IPS-15b (cell line): ENCODE data around the gene BPGM.
"Not testable (repeated sequence)": the region's sequence is repeated elsewhere in the genome, so short reads cannot be mapped to it uniquely, and the experiment has no call there.

ENCODE experiments used
- H3K27me3 ChIP-seq: one replicate; pipeline ENCODE4 v1.6.1; 2013; ENCODE audit warnings: low read length; ENCODE audit not compliant: control insufficient read depth, insufficient read depth
- H3K36me3 ChIP-seq: one replicate; pipeline ENCODE4 v1.6.1; 2013; ENCODE audit warnings: low read length; ENCODE audit not compliant: control insufficient read depth, insufficient read depth
- H3K4me1 ChIP-seq: one replicate; pipeline ENCODE4 v1.6.1; 2013; ENCODE audit warnings: mild to moderate bottlenecking, low read length; ENCODE audit not compliant: control insufficient read depth, insufficient read depth
- H3K4me3 ChIP-seq: one replicate; pipeline ENCODE4 v1.5.1; 2013; ENCODE audit warnings: low read depth, low read length
- H3K9ac ChIP-seq: one replicate; pipeline ENCODE4 v1.6.1; 2013; ENCODE audit warnings: low read depth, mild to moderate bottlenecking, low read length
- H3K9me3 ChIP-seq: one replicate; pipeline ENCODE4 v1.6.1; 2013; ENCODE audit warnings: mild to moderate bottlenecking, low read length; ENCODE audit not compliant: control insufficient read depth, insufficient read depth

The BPGM gene

DNA sequence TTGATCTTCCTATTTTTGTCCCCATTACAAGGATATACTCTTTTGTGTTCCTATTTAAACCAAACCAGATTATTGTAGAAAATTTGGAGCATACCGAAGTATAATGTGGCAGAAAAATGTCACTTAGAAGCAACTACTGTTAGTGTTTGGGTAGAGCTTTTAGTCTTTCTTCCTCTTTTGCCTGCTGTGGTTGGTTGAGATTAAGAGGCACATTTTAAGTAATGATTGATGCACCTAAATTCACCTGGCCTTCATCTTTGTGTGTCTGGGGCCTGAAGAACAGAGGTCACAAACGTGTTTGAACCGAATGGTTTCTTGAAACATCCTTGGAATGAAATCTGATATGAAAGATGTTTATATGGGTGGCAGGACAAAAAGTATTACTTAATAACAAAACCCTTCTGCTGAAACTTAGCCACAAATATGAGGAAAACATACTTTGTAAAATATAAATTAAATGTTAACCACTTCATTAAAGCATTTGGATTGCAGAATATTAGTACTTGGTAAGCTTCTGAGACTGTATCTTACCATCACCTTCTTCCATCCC lies 2.6 kb downstream of the BPGM start:
- Histone ChIP-seq H3K36me3 (no peaks in the 10 kb centered on the region), H3K4me1 (peaks cover 5% of the 10 kb centered on the region), H3K9ac (no peak overlapping the region), H3K27me3 (no peaks in the 10 kb centered on the region), H3K4me3 (no peak overlapping the region), H3K9me3 (no peaks in the 10 kb centered on the region)

DNA sequence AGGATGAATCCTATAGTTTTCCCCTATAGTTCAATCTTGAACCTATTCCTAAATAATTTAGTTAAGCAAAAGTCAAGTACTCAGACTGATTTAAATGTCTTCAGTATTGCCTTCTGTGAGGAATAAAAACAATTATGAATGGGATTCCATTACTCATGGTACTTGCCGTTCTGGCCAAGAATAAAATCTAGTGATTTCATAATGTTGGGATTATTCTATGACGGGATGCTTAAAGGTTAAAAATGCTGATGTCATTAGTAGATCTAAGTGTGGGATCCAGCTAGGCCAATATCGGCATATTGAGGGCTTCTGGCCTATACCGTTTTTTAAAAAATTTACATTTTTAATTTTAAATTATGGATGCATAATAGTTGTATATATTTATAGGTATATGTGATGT lies 5.3 kb downstream of the BPGM start:
- H3K9ac ChIP-seq, result no peak overlapping the region
- H3K4me1 ChIP-seq, result no peaks in the 10 kb centered on the region
- H3K4me3 ChIP-seq, result no peak overlapping the region
- no peaks in the 10 kb centered on the region for H3K27me3 ChIP-seq
- H3K9me3 ChIP-seq, result no peaks in the 10 kb centered on the region
- no peaks in the 10 kb centered on the region for H3K36me3 ChIP-seq

DNA sequence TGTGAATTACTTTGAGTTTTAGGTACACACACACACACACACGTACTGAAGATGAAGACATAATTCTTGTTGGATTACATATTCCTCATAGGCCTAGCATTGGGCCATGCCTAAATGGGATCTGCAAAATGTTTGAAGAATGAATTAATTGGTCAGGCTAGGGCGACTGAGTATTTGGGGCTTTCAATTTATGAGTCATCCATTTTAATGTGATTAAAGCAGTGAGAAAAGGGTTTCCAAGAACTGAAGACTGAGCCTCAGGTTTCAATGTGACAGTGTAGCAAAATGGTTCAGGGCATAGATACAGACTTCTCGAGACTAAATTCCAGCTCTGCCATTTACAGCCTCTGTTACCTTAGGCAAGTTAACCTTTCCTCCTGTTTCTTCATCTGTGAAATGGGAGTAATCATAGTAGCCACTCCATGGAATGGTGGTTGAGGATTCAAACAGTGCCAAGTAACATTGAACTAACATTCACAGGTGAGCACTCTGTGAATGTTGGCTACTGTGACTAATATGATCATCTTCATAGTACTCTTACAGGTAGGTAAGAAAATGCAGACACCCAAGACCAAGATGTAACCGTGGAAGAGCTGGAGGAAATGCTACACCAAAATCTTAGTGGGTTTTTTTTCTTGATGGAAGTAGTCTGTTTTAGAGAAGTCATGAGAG lies 7.6 kb downstream of the BPGM start:
- H3K4me3 ChIP-seq, result no peak overlapping the region
- H3K27me3 ChIP-seq, result no peaks in the 10 kb centered on the region
- H3K9me3 ChIP-seq, result no peaks in the 10 kb centered on the region
- H3K36me3 ChIP-seq, result no peaks in the 10 kb centered on the region
- H3K4me1 ChIP-seq, result peaks cover 3% of the 10 kb centered on the region
- no peak overlapping the region for H3K9ac ChIP-seq

DNA sequence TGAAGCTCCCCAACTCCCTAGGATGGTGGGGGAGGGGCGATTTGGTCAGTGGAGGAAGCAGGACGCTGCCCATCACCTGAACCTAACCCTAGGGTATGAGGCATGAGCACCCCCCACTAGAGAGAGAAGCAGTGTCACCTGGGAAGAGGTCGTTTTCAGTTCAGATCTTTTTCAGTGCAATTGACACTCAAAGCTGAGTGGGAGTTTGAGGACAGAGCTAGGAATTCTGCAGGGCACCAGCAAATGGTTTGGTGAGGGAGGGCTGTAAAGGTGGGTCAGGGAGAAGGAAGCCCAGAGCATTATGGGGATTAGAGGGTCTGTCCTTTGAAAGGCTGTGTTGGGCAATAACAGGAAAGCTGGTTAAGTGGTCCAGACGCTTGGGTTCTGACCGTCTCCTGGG lies 10.9 kb downstream of the BPGM start:
- no peak overlapping the region for H3K4me3 ChIP-seq
- H3K36me3 ChIP-seq, result no peaks in the 10 kb centered on the region
- H3K9ac ChIP-seq, result no peak overlapping the region
- H3K27me3 ChIP-seq, result no peaks in the 10 kb centered on the region
- no peaks in the 10 kb centered on the region for H3K9me3 ChIP-seq
- H3K4me1 ChIP-seq, result peaks cover 3% of the 10 kb centered on the region

DNA sequence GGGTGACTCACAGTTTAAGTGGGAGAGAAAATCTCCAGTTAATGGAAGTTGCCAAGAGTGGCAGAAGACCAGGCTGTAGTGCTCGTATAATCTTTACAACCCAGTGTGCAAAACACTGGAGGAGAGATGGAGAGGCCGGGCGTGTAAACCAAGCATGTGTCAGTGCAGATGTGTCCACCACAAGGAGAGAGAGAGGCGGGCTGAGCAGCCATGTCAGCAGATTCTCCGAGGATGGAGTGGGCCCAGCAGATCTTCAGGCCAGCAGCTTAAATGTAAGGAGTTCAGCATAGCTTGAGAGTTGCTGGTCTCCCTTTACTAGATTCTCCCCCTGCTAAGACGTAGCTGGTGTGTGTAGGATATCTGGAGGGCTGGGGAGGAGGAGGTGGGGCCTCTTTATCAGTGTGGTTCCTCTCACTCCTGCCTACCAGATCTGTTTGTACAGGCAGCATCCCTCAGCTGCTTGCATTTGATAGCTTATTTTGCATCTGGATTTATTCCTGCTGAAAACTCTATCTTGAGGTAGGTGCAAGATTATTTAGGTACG lies 13.7 kb downstream of the BPGM start:
- no peak overlapping the region for H3K4me3 ChIP-seq

DNA sequence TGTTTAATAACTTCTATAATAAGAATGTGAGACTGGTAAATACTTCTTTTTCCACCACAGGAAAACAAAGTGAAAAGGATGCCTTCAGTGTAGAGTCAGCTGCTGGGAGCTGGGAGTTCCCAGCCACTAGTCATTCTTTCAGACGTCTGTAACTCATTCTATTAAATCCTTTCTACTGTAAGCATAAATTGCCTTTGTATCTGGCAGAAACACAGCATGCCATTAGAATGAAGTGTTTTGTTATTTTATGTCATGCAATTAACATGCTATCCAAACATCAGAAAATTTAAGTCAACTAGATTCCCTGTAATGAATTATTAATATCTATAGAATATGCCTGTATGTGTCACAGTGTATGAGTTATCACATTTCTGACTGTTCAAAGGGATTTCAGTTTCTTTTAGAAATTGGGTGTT lies 14.3 kb downstream of the BPGM start:
- Histone ChIP-seq H3K36me3 (no peaks in the 10 kb centered on the region), H3K4me3 (no peak overlapping the region), H3K4me1 (peaks cover 3% of the 10 kb centered on the region), H3K9ac (no peak overlapping the region), H3K9me3 (no peaks in the 10 kb centered on the region), H3K27me3 (no peaks in the 10 kb centered on the region)

More for the DNA sequence above, 13.7 kb downstream of the BPGM start:
- H3K27me3 ChIP-seq, result no peaks in the 10 kb centered on the region
- H3K4me1 ChIP-seq, result peaks cover 3% of the 10 kb centered on the region
- H3K9me3 ChIP-seq, result no peaks in the 10 kb centered on the region
- no peaks in the 10 kb centered on the region for H3K36me3 ChIP-seq
- H3K9ac ChIP-seq, result no peak overlapping the region

DNA sequence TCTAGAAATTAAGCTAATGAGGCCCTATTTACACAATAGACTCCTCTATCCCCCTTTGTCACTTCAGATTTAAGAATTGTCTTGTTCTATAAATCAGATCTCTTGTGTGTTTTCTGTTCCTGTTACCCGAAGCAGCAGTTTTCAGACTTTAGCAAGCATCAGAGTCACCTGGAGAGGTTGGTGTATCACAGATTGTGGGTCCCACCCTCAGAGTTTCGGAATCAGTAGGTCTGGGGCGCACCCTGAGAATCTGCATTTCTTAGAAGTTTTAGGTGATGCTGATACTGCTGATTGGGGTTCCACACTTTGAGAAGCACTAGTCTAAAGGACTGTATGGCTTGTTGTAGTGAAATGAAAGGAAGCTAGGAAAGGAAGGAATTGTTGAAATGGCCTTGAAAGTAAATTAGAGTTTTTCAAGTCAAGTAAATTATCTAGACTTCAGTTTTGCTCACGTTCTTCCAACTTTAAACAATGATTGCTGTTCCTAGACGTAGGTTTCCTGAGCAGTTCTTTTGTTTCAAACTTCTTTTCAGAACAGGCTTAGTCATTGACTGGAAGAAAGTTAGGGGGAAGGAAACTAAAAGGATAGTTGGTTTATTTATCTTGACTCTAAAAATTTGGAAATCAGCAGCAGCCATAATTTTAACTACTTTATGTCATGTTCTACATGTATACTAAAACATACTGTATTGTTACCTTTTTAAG lies 15.7 kb downstream of the BPGM start:
- peaks cover 3% of the 10 kb centered on the region for H3K4me1 ChIP-seq
- H3K9ac ChIP-seq, result no peak overlapping the region
- no peak overlapping the region for H3K4me3 ChIP-seq
- H3K27me3 ChIP-seq, result no peaks in the 10 kb centered on the region
- H3K9me3 ChIP-seq, result no peaks in the 10 kb centered on the region
- H3K36me3 ChIP-seq, result no peaks in the 10 kb centered on the region

DNA sequence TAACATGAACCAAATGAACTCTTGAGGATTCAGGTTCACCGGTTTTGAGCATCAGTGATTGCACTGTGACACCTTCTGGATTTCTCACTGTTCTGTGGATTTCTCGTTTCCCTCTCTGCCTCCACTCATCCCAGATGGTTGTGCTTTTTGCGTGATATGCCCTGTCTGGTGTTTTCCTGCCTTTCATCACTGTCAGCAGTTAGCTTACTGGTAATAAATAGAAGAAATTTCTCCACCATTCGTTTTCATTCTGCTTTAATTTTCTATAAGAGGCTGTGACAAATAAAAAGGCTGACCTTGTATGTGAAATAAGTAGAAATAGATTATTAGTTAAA lies 16.2 kb downstream of the BPGM start:
- Histone ChIP-seq H3K4me1 (no peaks in the 10 kb centered on the region), H3K27me3 (no peaks in the 10 kb centered on the region), H3K9me3 (no peaks in the 10 kb centered on the region), H3K4me3 (no peak overlapping the region), H3K36me3 (no peaks in the 10 kb centered on the region), H3K9ac (no peak overlapping the region)

DNA sequence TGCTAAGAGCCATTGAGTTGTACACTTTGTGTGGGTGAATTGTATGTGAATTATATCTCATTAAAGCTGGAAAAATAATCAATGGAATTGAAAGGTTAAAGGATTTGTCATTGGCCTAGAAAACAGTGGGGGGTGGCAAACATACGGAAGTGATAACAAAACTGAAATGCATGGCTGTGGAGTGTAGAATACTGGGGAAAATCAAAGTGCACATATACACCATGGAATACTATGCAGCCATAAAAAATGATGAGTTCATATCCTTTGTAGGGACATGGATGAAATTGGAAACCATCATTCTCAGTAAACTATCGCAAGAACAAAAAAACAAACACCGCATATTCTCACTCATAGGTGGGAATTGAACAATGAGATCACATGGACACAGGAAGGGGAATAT lies 18.4 kb downstream of the BPGM start:
- not testable (repeated sequence) for H3K4me3 ChIP-seq, H3K36me3 ChIP-seq, H3K9ac ChIP-seq, H3K4me1 ChIP-seq, H3K9me3 ChIP-seq, H3K27me3 ChIP-seq

DNA sequence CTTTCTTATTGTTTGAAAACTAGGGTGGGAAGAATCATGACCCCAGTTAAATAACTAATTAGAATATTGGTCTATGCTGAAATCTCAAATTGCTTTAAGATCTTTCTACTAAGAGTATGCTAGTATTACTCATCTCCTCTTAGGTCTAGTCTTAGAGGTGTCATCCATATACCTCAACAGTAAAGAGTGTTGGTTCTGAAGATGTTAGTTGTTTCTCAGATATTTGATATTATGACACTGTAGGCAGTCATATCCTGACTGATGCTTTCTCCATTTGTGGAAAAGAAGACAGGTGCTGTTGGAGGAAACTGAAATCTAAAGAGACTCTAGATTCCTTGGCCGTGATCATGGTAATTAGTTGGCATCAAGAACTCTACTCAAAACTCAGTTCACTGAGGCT lies 21.2 kb downstream of the BPGM start:
- H3K4me3 ChIP-seq, result no peak overlapping the region
- no peaks in the 10 kb centered on the region for H3K9me3 ChIP-seq
- peaks cover 9% of the 10 kb centered on the region for H3K4me1 ChIP-seq
- H3K36me3 ChIP-seq, result no peaks in the 10 kb centered on the region
- H3K9ac ChIP-seq, result no peak overlapping the region
- H3K27me3 ChIP-seq, result no peaks in the 10 kb centered on the region

DNA sequence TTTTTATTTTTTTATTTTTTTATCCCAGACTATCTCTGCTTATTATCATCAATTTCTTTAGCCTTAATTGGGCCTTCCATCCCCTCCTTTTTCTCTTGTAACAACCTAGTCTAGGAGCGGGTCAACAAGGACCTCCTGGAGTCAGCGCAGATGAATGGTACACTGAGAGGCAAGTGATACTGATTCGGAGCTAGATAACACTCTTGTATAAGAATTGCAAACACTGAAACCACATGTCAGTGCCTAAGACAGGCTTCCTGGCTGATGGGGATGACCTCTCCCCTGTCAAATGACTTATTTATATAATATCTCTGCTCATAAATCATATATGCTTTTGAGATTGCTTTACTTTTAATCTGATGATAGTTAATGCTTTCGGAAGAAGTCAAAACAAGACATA lies 22.7 kb downstream of the BPGM start:
- H3K9ac ChIP-seq, result no peak overlapping the region

DNA sequence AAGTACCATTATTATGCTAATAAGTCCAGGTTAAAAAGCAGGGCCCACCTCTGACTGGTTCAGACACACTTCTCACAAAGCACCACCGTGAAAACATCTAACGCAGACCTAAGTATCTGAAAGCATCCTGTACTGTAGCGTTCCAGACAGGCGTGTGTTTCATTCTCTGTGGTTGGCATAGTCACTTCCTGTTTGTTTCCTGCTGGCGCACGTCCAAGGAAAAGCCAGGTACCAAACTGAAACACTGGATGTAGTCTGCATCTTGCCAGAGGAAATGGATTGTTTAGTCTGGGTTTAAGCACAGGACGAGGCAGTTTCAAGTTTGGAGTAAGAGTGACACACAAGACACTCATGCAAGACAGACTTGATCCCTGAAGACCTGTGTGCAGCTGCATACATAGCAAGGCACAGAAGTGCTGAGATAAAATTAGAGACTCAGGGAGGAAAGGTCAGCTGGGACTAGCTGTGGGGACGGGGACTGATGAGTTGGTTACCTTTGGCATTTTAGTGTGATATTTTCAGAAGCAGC lies 23.3 kb downstream of the BPGM start:
- peaks cover 9% of the 10 kb centered on the region for H3K4me1 ChIP-seq
- peaks cover 7% of the 10 kb centered on the region for H3K9me3 ChIP-seq
- no peaks in the 10 kb centered on the region for H3K36me3 ChIP-seq
- no peak overlapping the region for H3K4me3 ChIP-seq
- no peak overlapping the region for H3K9ac ChIP-seq
- no peaks in the 10 kb centered on the region for H3K27me3 ChIP-seq

More for the DNA sequence above, 22.7 kb downstream of the BPGM start:
- Histone ChIP-seq H3K4me3 (no peak overlapping the region), H3K27me3 (no peaks in the 10 kb centered on the region), H3K4me1 (peaks cover 9% of the 10 kb centered on the region), H3K36me3 (no peaks in the 10 kb centered on the region), H3K9me3 (peaks cover 4% of the 10 kb centered on the region)
